ENCODE results near the gene CDC25A. TPM values are rescaled to one million over a fixed set of nuclear protein-coding genes. Genes with fewer than 3 reads are reported as not detected.

The CDC25A gene
- total RNA-seq, 2 donors from 2014 or later, result 0.33 TPM; not detected in 1

DNA sequence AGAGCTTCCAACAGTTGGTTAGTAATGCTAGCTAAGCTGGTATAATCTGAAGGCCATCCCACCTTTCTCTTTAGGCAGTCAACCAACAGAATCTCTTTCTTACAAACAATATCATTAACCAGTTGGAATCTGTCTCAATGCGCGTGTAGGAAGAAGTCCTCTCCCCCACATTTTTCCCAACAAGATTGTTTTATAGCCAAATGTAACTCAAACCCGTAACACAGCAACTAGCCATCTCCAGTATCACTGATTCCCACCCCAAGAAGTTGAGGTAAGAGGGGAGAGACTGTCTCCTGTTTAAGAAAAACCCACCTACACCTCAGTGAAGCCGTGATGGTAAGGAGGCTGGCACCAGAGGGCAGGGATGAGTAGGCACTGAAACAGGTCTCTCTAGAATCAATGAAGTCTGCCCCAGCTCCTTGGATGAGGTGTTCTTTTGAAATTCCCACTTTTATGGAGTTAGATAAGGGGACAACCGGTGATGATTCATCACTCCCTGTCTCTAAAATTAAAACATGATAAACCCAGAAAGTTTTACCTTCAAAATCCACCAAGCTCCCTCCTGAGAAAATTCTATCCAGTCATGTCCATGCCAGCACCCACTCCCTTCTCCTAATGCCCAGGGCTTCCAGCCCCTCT is 30.9 kb downstream of the CDC25A start:
- H3K27ac ChIP-seq, result no peak overlapping the region
- no peak for ATAC-seq
- H3K4me3 ChIP-seq, result no peak overlapping the region
- H3K27me3 ChIP-seq, result no peaks in the 10 kb centered on the region
- H3K4me1 ChIP-seq, result no peaks in the 10 kb centered on the region
- DNase-seq, result no peak
- intact Hi-C loops (cut with DNase I), result loop anchor here (10.0 kb wide), 2 partner anchors 173 to 333 kb away; no protein-coding TSS in a partner anchor
- 77 to 83% methylated on average over 5 of the region's 5 CpGs for WGBS, 2 donors
- TF ChIP-seq, protein P1, sequence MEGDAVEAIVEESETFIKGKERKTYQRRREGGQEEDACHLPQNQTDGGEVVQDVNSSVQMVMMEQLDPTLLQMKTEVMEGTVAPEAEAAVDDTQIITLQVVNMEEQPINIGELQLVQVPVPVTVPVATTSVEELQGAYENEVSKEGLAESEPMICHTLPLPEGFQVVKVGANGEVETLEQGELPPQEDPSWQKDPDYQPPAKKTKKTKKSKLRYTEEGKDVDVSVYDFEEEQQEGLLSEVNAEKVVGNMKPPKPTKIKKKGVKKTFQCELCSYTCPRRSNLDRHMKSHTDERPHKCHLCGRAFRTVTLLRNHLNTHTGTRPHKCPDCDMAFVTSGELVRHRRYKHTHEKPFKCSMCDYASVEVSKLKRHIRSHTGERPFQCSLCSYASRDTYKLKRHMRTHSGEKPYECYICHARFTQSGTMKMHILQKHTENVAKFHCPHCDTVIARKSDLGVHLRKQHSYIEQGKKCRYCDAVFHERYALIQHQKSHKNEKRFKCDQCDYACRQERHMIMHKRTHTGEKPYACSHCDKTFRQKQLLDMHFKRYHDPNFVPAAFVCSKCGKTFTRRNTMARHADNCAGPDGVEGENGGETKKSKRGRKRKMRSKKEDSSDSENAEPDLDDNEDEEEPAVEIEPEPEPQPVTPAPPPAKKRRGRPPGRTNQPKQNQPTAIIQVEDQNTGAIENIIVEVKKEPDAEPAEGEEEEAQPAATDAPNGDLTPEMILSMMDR (IDR thresholded peaks at IDR 0.05), result no peak
- TF ChIP-seq POLR2A (IDR thresholded peaks at IDR 0.05), result no peak
- H3K9me3 ChIP-seq, result no peaks in the 10 kb centered on the region
- H3K36me3 ChIP-seq (replicated peaks in 1 of 2; ENCODE audit: insufficient read depth in 1 of 2, low read depth in 2 of 2), result no peaks in the 10 kb centered on the region

DNA sequence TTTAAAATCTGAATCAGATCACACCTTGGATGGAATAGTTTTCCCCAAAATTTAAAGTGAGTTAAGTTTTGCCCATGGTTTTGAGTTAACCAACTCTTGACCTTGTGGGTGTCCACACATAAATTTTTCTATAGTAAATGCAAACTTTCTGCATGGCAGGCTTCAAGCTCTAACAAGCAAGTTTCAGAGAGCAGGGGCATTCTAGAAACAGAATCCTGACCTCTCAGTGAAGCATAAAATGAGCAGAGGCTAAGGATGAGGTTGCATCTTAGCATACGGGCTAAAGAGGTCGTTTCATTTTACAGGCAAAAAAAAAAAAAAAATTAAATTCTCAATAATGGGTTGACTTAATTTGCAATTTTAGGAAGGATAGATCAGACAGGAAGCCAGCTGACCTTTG is 32.1 kb downstream of the CDC25A start:
- ATAC-seq (no peak), DNase-seq (no peak)
- Histone ChIP-seq H3K27me3 (no peaks in the 10 kb centered on the region), H3K36me3 (replicated peaks in 1 of 2; ENCODE audit: insufficient read depth in 1 of 2, low read depth in 2 of 2) (no peaks in the 10 kb centered on the region), H3K4me3 (no peak overlapping the region), H3K27ac (no peak overlapping the region), H3K4me1 (peaks cover 9% of the 10 kb centered on the region), H3K9me3 (no peaks in the 10 kb centered on the region)
- 49 to 76% methylated on average over 2 of the region's 2 CpGs for WGBS, 2 donors
- intact Hi-C loops (cut with DNase I), result loop anchor here (10.0 kb wide), 2 partner anchors 171 to 331 kb away; no protein-coding TSS in a partner anchor
- TF ChIP-seq, protein P1 (IDR thresholded peaks at IDR 0.05), result no peak
- no peak for TF ChIP-seq POLR2A (IDR thresholded peaks at IDR 0.05)

DNA sequence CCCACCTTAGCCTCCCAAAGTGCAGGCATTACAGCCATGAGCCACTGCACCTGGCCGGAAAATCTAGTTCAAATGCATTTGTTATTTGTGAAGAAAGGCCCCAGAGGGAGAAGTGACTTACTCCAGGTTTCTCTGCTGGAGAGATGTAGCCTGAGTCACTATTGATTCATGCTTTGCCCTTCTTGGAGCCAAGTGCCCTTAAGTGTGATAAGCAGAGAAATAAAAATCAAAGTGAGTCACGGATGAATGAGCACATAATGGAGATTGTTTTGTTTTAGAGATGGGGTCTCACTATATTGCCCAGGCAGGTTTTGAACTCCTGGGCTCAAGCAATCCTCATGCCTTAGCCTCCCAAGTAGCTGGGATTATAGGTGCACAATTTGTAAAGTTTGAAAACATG is 33.1 kb downstream of the CDC25A start:
- H3K4me1 ChIP-seq, result peaks cover 9% of the 10 kb centered on the region
- no peak overlapping the region for H3K27ac ChIP-seq
- 54 to 57% methylated on average over 2 of the region's 2 CpGs for WGBS, 2 donors
- no peak for TF ChIP-seq POLR2A (IDR thresholded peaks at IDR 0.05)
- TF ChIP-seq, protein P1 (IDR thresholded peaks at IDR 0.05), result no peak
- H3K36me3 ChIP-seq (replicated peaks in 1 of 2; ENCODE audit: insufficient read depth in 1 of 2, low read depth in 2 of 2), result no peaks in the 10 kb centered on the region
- intact Hi-C loops (cut with DNase I), result loop anchor here (10.0 kb wide), 2 partner anchors 170 to 330 kb away; no protein-coding TSS in a partner anchor
- ATAC-seq (no peak), DNase-seq (no peak)
- no peaks in the 10 kb centered on the region for H3K27me3 ChIP-seq
- no peak overlapping the region for H3K4me3 ChIP-seq
- no peaks in the 10 kb centered on the region for H3K9me3 ChIP-seq

DNA sequence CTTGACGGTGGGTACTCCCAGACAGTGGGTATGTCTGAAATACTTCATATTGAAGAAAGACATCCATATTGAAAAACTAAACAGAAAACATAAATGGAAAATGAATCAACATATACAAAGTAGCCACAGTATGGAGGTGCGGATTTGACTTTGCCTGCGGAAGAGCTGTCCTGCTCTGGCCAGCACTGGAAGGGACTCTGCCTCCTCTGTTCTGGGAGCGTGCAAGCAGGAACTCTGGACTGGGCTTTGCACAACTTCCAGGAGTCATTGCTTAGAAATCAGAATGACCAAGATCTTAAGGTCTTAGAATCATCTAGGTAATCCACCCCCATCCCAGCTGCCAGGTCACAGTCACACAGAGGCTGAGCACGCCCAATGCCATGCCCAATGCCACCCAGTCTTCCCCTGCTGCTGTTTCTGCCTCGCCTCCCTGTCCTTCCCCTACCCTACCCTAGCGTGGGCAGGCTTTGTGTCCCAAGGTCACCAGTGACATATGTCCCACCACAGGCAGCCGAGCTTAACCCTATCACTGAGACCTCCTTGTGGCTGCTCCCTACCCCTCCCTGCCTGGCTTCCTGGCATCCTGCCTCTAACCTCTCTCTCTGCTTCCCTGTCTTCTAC is 36.3 kb downstream of the CDC25A start:
- 32% methylated on average over 7 to 8 of the region's 8 CpGs for WGBS, 2 donors
- ATAC-seq (peak; percentile 27), DNase-seq (peak in 2 of 4 donors; percentile 13 to 14)
- no peaks in the 10 kb centered on the region for H3K27me3 ChIP-seq
- H3K4me3 ChIP-seq, result no peak overlapping the region
- no peaks in the 10 kb centered on the region for H3K36me3 ChIP-seq (replicated peaks in 1 of 2; ENCODE audit: insufficient read depth in 1 of 2, low read depth in 2 of 2)
- peaks cover 9% of the 10 kb centered on the region for H3K4me1 ChIP-seq
- H3K9me3 ChIP-seq, result no peaks in the 10 kb centered on the region
- TF ChIP-seq, protein P1 (IDR thresholded peaks at IDR 0.05), result no peak
- no peak for TF ChIP-seq POLR2A (IDR thresholded peaks at IDR 0.05)
- peak overlapping the region in 1 of 4 donors; percentile 26 for H3K27ac ChIP-seq
- intact Hi-C loops (cut with DNase I), result loop anchor here (10.0 kb wide), 2 partner anchors 167 to 327 kb away; no protein-coding TSS in a partner anchor

All from body of pancreas (tissue), 4 donors.